ENCODE data around the gene NLN. TPM values are rescaled to one million over a fixed set of nuclear protein-coding genes. Genes with fewer than 3 reads are reported as not detected.

The NLN gene
- total RNA-seq, 2 experiments from 2014 or later = 1.4 to 2.5 TPM

GRCh38 chr5:65765582-65765981, 43.6 kb downstream of the NLN start:
- DNase-seq (no peak), ATAC-seq (ENCODE audit: poor library complexity) (no peak)
- no peak overlapping the region for H3K27ac ChIP-seq (ENCODE audit: low read depth in 1 of 2, low read length in 2 of 2)
- Mint-ChIP-seq H3K36me3 (ENCODE audit: low read depth) (no peaks in the 10 kb centered on the region), H3K27ac (no peak overlapping the region), H3K4me1 (ENCODE audit: low read depth) (peaks cover 6% of the 10 kb centered on the region), H3K4me3 (no peak overlapping the region), H3K27me3 (no peaks in the 10 kb centered on the region), H3K9me3 (no peaks in the 10 kb centered on the region)
- intact Hi-C loops (cut with DNase I, micrococcal nuclease) = loop anchor here in 1 of 2 experiments (10.0 kb wide), 1 partner anchor 539 kb away; no protein-coding TSS in a partner anchor
- no peaks in the 10 kb centered on the region for H3K9me3 ChIP-seq (ENCODE audit: control insufficient read depth in 1 of 2, insufficient read depth in 1 of 2, low read length in 2 of 2)
- no peaks in the 10 kb centered on the region for H3K27me3 ChIP-seq (ENCODE audit: control insufficient read depth in 1 of 2, insufficient read depth in 2 of 2, low read length in 2 of 2)
- ChIA-PET CTCF (no interaction called here), POLR2A (interaction anchor here (0.6 kb wide), 1 partner anchor 159 kb away, joined by 3 read pairs; no protein-coding TSS in a partner anchor)
- peaks cover 8% of the 10 kb centered on the region for H3K4me1 ChIP-seq (ENCODE audit: insufficient read depth, low read length)
- no peaks in the 10 kb centered on the region for H3K36me3 ChIP-seq (ENCODE audit: insufficient read depth, low read length)
- TF ChIP-seq CTCF (IDR thresholded peaks at IDR 0.05) = no peak
- H3K4me3 ChIP-seq (ENCODE audit: low read length) = no peak overlapping the region

GRCh38 chr5:65766175-65766574, 44.2 kb downstream of the NLN start:
- Histone ChIP-seq H3K9me3 (ENCODE audit: control insufficient read depth in 1 of 2, insufficient read depth in 1 of 2, low read length in 2 of 2) (no peaks in the 10 kb centered on the region), H3K27ac (ENCODE audit: low read depth in 1 of 2, low read length in 2 of 2) (no peak overlapping the region), H3K27me3 (ENCODE audit: control insufficient read depth in 1 of 2, insufficient read depth in 2 of 2, low read length in 2 of 2) (no peaks in the 10 kb centered on the region), H3K4me3 (ENCODE audit: low read length) (no peak overlapping the region), H3K36me3 (ENCODE audit: insufficient read depth, low read length) (no peaks in the 10 kb centered on the region), H3K4me1 (ENCODE audit: insufficient read depth, low read length) (peaks cover 3% of the 10 kb centered on the region)
- ATAC-seq (ENCODE audit: poor library complexity) (no peak), DNase-seq (no peak)
- H3K4me3 Mint-ChIP-seq = no peak overlapping the region
- intact Hi-C loops (cut with DNase I, micrococcal nuclease) = loop anchor here in 1 of 2 experiments (10.0 kb wide), 1 partner anchor 539 kb away; no protein-coding TSS in a partner anchor
- POLR2A ChIA-PET = no interaction called here
- H3K9me3 Mint-ChIP-seq = no peaks in the 10 kb centered on the region
- CTCF ChIA-PET = no interaction called here
- H3K4me1 Mint-ChIP-seq (ENCODE audit: low read depth) = no peaks in the 10 kb centered on the region
- H3K36me3 Mint-ChIP-seq (ENCODE audit: low read depth) = no peaks in the 10 kb centered on the region
- H3K27me3 Mint-ChIP-seq = no peaks in the 10 kb centered on the region
- no peak for TF ChIP-seq CTCF (IDR thresholded peaks at IDR 0.05)
- no peak overlapping the region for H3K27ac Mint-ChIP-seq

GRCh38 chr5:65766781-65767180, 44.8 kb downstream of the NLN start:
- Mint-ChIP-seq H3K27me3 (no peaks in the 10 kb centered on the region), H3K27ac (no peak overlapping the region), H3K9me3 (no peaks in the 10 kb centered on the region), H3K4me3 (no peak overlapping the region), H3K36me3 (ENCODE audit: low read depth) (no peaks in the 10 kb centered on the region), H3K4me1 (ENCODE audit: low read depth) (no peaks in the 10 kb centered on the region)
- Histone ChIP-seq H3K27me3 (ENCODE audit: control insufficient read depth in 1 of 2, insufficient read depth in 2 of 2, low read length in 2 of 2) (no peaks in the 10 kb centered on the region), H3K36me3 (ENCODE audit: insufficient read depth, low read length) (no peaks in the 10 kb centered on the region), H3K4me1 (ENCODE audit: insufficient read depth, low read length) (no peaks in the 10 kb centered on the region), H3K27ac (ENCODE audit: low read depth in 1 of 2, low read length in 2 of 2) (no peak overlapping the region), H3K9me3 (ENCODE audit: control insufficient read depth in 1 of 2, insufficient read depth in 1 of 2, low read length in 2 of 2) (no peaks in the 10 kb centered on the region), H3K4me3 (ENCODE audit: low read length) (no peak overlapping the region)
- no peak for TF ChIP-seq CTCF (IDR thresholded peaks at IDR 0.05)
- DNase-seq (no peak), ATAC-seq (ENCODE audit: poor library complexity) (no peak)
- ChIA-PET CTCF (no interaction called here), POLR2A (no interaction called here)
- intact Hi-C loops (cut with DNase I, micrococcal nuclease) = loop anchor here in 1 of 2 experiments (10.0 kb wide), 1 partner anchor 538 kb away; no protein-coding TSS in a partner anchor

Data from CD4-positive, alpha-beta T cell (primary cell).